Smooth muscle cell (in vitro differentiated cells): ENCODE measurements around the gene FAM120B. TPM values are rescaled to one million over a fixed set of nuclear protein-coding genes. Genes with fewer than 3 reads are reported as not detected.
A peak's percentile ranks its signal among the peaks of the same experiment; 100 is the strongest.

Experiments used
- DNase-seq: peaks from one replicate; lab custom pipeline; 2025; ENCODE audit not compliant: unreplicated experiment; lab: John Stamatoyannopoulos, UW
- H2AFZ ChIP-seq: fragments of 200-600 bp; sonication (generic); 2 replicates; pipeline ENCODE4 v1.6.0; 2016; ENCODE audit warnings: antibody characterized with exemption, low read depth, mild to moderate bottlenecking
- H3F3A ChIP-seq: fragments of 200-600 bp; sonication (generic); 2 replicates; pipeline ENCODE4 v1.6.0; 2017; ENCODE audit warnings: antibody characterized with exemption, low read depth
- H3K27ac ChIP-seq: fragments of 200-600 bp; sonication (generic); 2 replicates; pipeline ENCODE4 v1.5.1; 2016; ENCODE audit warnings: low read depth, mild to moderate bottlenecking
- H3K27me3 ChIP-seq: fragments of 200-600 bp; sonication (generic); 2 replicates; pipeline ENCODE4 v1.6.1; 2016; ENCODE audit warnings: low read depth, mild to moderate bottlenecking
- H3K36me3 ChIP-seq: fragments of 200-600 bp; sonication (generic); 2 replicates; pipeline ENCODE4 v1.5.1; 2016; ENCODE audit warnings: low read depth
- H3K4me1 ChIP-seq: fragments of 200-600 bp; sonication (generic); 2 replicates; pipeline ENCODE4 v1.5.1; 2016; ENCODE audit warnings: low read depth
- H3K4me2 ChIP-seq: fragments of 200-600 bp; sonication (generic); 2 replicates; pipeline ENCODE4 v1.6.0; 2016; ENCODE audit warnings: mild to moderate bottlenecking
- H3K4me3 ChIP-seq: fragments of 200-600 bp; sonication (generic); 2 replicates; pipeline ENCODE4 v1.5.1; 2016; ENCODE audit warnings: mild to moderate bottlenecking
- H3K79me2 ChIP-seq: fragments of 200-600 bp; sonication (generic); 2 replicates; pipeline ENCODE4 v1.6.0; 2016; ENCODE audit warnings: low read depth, mild to moderate bottlenecking
- H3K9ac ChIP-seq: fragments of 200-600 bp; sonication (generic); 2 replicates; pipeline ENCODE4 v1.6.0; 2016; ENCODE audit warnings: low read depth
- H3K9me3 ChIP-seq: fragments of 200-600 bp; sonication (generic); replicated peaks from 2 replicates; pipeline ENCODE4 v1.5.1; 2016; ENCODE audit warnings: low read depth
- H4K20me1 ChIP-seq: fragments of 200-600 bp; sonication (generic); 2 replicates; pipeline ENCODE4 v1.6.0; 2016; ENCODE audit warnings: low read depth
- CTCF ChIP-seq: fragments of 200-600 bp; sonication (generic); IDR thresholded peaks from 2 replicates; pipeline ENCODE4 v1.5.1; 2017; ENCODE audit warnings: borderline replicate concordance, mild to moderate bottlenecking, antibody characterized with exemption; ENCODE audit not compliant: insufficient read depth, poor library complexity, severe bottlenecking
- WGBS: methylation state at CpG from one replicate; pipeline ENCODE4 v1.1.7; 2016; ENCODE audit warnings: low lambda C conversion rate; 5-methylcytosine and 5-hydroxymethylcytosine counted together
- polyA plus RNA-seq: library from polyadenylated mRNA; unstranded; fragments of >200 nt; fragmentation: Nextera tagmentation; extraction: Ambion mirVana; gene quantifications from 2 replicates; pipeline ENCODE4 v1.2.1, GENCODE V29; 2016
- total RNA-seq: library from RNA; depleted of rRNA; stranded (reverse); fragments of >200 nt; gene quantifications from 2 replicates; pipeline ENCODE4 v1.2.3, GENCODE V29; 2014

Gene FAM120B
- total and polyA plus RNA-seq, 2 experiments from 2014 or later = 17.8 to 26.3 TPM

GRCh38 chr6:170288852-170289179 is 17.7 kb upstream of the FAM120B start:
- H3K9me3 ChIP-seq = no peaks in the 10 kb centered on the region
- H3K4me1 ChIP-seq = peaks cover 52% of the 10 kb centered on the region
- WGBS = 8% methylated on average over 16 of the region's 16 CpGs
- no peaks in the 10 kb centered on the region for H4K20me1 ChIP-seq
- H3K27me3 ChIP-seq = peaks cover 79% of the 10 kb centered on the region
- H3K4me2 ChIP-seq = peak overlapping the region; percentile 85
- no peak overlapping the region for H2AFZ ChIP-seq
- TF ChIP-seq CTCF = no peak
- H3K79me2 ChIP-seq = no peaks in the 10 kb centered on the region
- H3K9ac ChIP-seq = no peak overlapping the region
- no peaks in the 10 kb centered on the region for H3K36me3 ChIP-seq
- H3K4me3 ChIP-seq = peak overlapping the region; percentile 58
- DNase-seq = no peak
- H3F3A ChIP-seq = no peaks in the 10 kb centered on the region
- no peak overlapping the region for H3K27ac ChIP-seq

- TF ChIP-seq CTCF = no peak
- H4K20me1 ChIP-seq = no peaks in the 10 kb centered on the region
- peak overlapping the region; percentile 58 for H3K4me3 ChIP-seq
- no peak overlapping the region for H3K9ac ChIP-seq
- H3K4me2 ChIP-seq = peak overlapping the region; percentile 85
- H3K27ac ChIP-seq = no peak overlapping the region
- WGBS = 3% methylated on average over 66 of the region's 85 CpGs
- peaks cover 85% of the 10 kb centered on the region for H3K27me3 ChIP-seq
- H3K79me2 ChIP-seq = no peaks in the 10 kb centered on the region
- H3F3A ChIP-seq = no peaks in the 10 kb centered on the region
- no peaks in the 10 kb centered on the region for H3K36me3 ChIP-seq
- no peaks in the 10 kb centered on the region for H3K9me3 ChIP-seq
- no peak overlapping the region for H2AFZ ChIP-seq
- DNase-seq = no peak
- H3K4me1 ChIP-seq = peaks cover 57% of the 10 kb centered on the region
These were observed 17.2 kb upstream of the FAM120B start for GRCh38 chr6:170289180-170289931.

GRCh38 chr6:170289951-170290295 is 16.6 kb upstream of the FAM120B start:
- H3K27ac ChIP-seq = no peak overlapping the region
- H2AFZ ChIP-seq = peak overlapping the region; percentile 71
- no peak for DNase-seq
- H3K4me3 ChIP-seq = peak overlapping the region; percentile 58
- peak overlapping the region; percentile 85 for H3K4me2 ChIP-seq
- no peaks in the 10 kb centered on the region for H3K9me3 ChIP-seq
- H4K20me1 ChIP-seq = no peaks in the 10 kb centered on the region
- H3K27me3 ChIP-seq = peaks cover 86% of the 10 kb centered on the region
- WGBS = 1% methylated on average over 34 of the region's 41 CpGs
- TF ChIP-seq CTCF = no peak
- peaks cover 63% of the 10 kb centered on the region for H3K4me1 ChIP-seq
- H3F3A ChIP-seq = no peaks in the 10 kb centered on the region
- no peaks in the 10 kb centered on the region for H3K79me2 ChIP-seq
- no peak overlapping the region for H3K9ac ChIP-seq
- no peaks in the 10 kb centered on the region for H3K36me3 ChIP-seq
